GM21381 (cell line): ENCODE results near the gene SPAG17.

ENCODE experiments used
- ATAC-seq: cut with Tn5 transposase; IDR thresholded peaks from one replicate; pipeline ENCODE4 v1.9.1; 2021; ENCODE audit warnings: mild to moderate bottlenecking, moderate library complexity; ENCODE audit not compliant: unreplicated experiment

Gene SPAG17

DNA sequence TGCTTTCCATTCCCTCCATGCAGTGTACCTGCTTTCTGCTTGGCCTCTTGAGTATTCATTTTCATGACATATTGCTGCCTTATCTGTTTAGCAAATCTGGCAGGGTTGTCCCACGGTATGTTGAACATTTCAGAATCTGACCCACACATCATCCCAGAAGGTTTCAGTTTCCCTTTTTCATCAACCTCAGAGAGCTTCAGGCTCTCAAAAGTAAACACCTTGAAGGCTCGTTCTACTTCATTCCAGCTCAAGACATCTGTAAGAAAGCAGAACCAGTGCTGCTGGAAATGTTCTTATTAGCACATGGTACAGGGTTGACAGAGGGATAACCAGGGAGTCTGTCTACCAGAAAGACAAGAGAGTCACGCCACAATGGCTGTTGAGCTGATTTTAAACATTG, 103.6 kb downstream of the SPAG17 start:
- peak; percentile 77 for ATAC-seq

- no peak for ATAC-seq
Measured at GRCh38 chr1:118077331-118078045, 107.5 kb downstream of the SPAG17 start.

DNA sequence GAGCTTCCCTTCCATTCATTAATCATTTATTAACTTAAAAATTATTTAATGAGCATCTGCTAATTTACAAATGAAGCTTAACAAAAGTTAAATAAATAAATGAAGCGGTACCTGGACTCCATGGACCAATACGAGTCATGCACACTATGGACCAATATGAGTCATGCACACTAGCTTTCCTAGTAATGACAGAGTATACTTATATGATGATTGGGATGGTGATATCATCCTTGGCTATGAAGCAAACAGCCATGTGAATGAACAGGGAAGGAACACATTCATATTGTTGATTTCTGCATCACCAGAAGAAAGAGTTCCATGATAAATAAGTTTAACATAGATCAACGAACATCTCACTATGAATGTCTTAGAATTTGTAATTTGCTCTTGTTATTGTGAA, 109.9 kb downstream of the SPAG17 start:
- no peak for ATAC-seq

DNA sequence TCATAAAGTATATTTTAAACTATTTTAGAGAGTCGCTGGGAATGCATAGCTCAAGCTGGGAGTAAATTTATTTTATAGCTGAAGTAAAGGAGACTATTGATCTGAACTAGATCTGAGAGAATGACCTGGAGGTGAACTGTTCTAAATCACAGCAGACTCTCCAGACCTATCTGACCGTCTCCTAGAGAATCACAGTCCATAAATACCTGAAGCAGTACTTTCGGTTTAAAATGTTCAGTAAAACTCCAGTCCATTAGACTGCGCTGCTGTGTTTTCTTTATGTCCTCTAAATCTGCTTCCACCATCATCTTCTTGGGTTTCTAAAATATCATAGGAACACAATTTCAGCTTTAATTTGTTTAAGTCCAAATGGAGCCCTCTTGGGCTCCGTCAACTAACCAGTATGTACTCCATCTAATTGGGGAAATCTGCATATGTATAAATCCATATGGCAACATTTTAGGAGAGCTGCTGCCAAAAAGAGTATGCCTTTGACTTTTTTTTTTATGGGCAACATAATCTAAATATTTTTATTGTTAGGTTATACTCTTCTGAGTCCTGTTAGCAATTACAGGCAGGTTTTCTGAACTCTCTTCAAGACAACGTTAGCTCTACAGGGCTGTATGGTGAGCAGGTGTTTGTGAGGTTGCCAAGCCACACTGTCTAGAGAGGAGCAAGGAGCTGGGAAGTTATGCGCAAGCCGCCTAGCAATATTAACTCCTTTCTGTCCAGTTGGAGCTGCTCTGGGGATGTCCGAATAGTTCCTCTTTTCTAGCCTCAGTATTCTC, 111.2 kb downstream of the SPAG17 start:
- ATAC-seq = no peak

DNA sequence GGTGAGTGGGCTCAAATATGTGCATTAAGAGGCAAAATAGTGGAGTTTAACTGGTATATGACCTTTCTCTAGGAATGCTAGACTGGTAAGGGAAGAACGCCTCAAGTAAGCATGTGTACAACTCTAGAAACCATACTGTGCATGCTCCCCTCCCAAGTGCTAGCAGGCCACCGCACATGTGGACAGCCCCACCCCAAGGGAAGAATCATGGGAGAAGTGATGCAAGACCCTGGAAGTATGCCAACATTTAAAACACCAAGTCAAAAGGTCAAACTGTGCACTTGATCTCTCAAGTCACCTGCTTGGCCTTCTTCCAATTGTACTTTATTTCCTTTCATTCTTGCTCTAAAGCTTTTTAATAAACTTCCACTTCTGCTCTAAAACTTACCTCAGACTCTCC, 135.0 kb downstream of the SPAG17 start:
- ATAC-seq = no peak

GRCh38 chr1:118047650-118048224, 137.3 kb downstream of the SPAG17 start:
- no peak for ATAC-seq

DNA sequence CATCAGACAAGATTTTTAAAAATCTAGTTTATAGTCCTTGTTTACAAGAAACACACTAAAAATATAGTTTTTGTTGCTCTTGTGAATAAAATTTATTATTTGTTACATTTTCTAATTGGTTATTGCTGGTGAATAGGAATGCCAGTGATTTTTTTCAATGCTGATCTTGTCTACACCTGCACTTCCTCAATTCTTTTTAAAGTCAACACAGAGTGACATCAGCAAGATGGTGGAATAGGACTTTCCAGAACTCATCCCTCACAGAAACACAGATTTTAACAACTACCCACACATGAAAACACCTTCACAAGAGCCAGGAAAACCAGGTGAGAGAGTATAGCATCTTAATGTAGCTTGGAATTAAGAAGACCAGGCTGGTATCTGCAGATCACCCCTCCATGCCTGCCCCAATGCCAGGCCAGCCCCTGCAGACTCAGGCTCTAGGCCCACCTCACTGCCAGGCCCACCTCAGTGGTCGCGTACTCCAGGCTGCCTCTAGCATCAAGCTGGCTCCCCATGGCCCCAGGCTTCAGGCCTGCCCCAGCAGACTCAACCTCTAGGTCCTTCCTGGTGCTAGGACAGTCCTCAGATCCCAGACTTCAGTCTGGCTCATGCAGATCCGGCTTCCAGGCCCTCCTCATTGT, 137.9 kb downstream of the SPAG17 start:
- ATAC-seq = no peak

GRCh38 chr1:118043624-118044023, 141.4 kb downstream of the SPAG17 start:
- ATAC-seq = no peak

DNA sequence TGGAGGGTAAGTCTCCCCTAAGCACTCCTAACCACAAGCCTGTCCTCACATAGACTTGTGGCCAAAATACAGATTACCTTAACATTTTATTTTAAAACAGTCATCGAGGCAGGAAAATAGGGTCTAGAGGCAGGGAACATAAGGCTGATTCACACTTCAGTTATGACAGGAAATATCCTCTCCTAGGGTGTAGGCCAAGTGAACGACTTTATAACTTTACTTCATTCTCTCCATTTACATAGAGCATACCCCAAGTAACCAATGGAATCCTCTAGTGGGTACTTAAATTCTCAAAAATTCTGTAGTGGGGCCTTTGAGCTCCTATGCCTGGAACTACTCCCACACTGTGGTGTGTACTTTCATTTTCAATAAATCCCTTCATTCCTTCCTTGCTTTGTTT, 142.5 kb downstream of the SPAG17 start:
- no peak for ATAC-seq

GRCh38 chr1:118039170-118039569, 145.9 kb downstream of the SPAG17 start:
- ATAC-seq = no peak

DNA sequence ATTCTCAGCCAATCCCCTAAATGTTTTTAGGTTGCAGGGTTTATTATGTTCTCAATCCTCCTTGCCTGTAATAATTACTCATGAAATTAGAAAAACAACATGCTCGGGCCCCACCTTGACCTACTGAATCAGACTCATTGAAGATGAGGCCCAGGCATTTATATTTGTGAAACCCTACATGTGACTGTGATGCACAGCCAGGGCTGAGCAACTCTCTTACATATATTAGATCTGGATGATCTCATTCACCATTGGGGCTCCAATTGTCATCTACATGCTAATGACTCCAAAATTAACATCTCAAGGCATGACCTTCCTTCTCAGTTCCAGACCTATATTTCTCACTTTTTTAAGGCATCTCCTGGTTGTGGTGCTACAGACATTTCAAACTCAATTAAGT, 152.1 kb downstream of the SPAG17 start:
- no peak for ATAC-seq

- ATAC-seq = no peak
Measured at GRCh38 chr1:118028267-118028666, 156.8 kb downstream of the SPAG17 start.

- no peak for ATAC-seq
Measured at GRCh38 chr1:118023199-118023598, 161.8 kb downstream of the SPAG17 start.

GRCh38 chr1:118021668-118022067, 163.4 kb downstream of the SPAG17 start:
- ATAC-seq = no peak

- no peak for ATAC-seq
Measured at GRCh38 chr1:118018060-118018459, 167.0 kb downstream of the SPAG17 start.

- no peak for ATAC-seq
Measured at GRCh38 chr1:118013938-118014337, 171.1 kb downstream of the SPAG17 start.

- no peak for ATAC-seq
Measured at GRCh38 chr1:118013336-118013735, 171.7 kb downstream of the SPAG17 start.

DNA sequence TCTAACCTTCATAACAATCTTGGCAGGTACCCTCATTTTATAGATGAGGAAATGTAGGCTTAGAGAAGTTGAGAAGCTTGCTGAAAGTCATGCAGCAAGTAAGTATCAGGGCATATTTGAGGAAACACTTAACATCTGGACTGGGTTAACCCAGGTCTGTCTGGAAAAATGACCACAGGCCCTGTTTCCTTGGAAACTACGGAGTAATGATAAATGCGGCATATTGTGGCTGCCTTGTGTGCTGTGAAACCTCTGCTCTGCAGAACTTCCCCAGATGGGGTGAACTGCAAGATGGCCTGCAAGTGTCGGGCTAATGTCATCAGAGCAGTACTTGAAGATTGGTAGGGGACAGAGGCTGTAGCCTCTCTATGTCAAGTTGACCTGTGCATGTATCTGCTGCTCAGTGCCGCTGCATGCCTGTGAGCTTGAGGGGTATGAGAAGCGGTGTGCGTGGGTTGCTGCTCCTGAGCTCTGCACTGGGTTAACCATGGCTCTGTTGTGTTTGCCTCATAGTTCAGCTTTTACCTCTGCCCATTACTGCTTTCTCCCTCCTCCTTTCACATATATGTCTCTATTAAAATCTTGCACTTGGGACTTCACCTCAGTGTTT, 172.4 kb downstream of the SPAG17 start:
- ATAC-seq = no peak

DNA sequence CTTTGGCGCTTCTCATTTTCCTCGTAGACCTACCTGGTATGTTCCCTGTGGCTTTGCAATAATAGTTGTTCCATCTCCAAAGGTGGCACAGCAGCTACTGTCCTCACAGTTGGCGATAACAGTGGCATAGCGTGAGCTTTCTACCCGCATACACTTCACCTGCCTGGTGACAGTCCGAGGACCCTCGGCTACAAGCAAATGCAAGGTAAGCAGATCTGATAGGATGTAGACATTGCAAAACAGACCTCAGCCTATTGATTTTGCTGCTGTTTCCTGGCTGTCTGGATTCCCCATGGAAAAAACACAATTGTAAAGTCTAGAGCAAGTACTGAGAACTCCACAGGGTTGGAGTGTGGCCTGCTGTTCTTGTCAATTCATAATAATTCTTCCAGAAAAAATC, 177.0 kb downstream of the SPAG17 start:
- ATAC-seq = no peak

GRCh38 chr1:118007391-118007790, 177.6 kb downstream of the SPAG17 start:
- ATAC-seq = no peak

DNA sequence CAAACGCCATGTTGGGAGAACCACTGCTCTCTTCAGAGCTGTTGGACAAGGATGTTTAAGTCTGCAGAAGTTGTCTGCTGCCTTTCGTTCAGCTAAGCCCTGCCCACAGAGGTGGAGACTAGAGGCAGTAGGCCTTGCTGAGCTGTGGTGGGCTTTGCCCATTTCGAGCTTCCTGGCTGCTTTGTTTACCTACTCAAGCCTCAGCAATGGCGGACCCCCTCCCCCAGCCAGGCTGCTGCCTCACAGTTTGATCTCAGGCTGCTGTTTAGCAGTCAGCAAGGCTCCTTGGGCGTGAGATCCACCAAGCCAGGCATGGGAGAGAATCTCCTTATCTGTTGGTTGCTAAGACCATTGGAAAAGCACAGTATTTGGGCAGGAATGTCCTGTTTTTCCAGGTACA, 180.7 kb downstream of the SPAG17 start:
- no peak for ATAC-seq
